Activated B cell treated with CpG ODN at 0.5 μM for 24 hours (primary cell): ENCODE measurements around the gene CCT3. TPM values are rescaled to one million over a fixed set of nuclear protein-coding genes. Genes with fewer than 3 reads are reported as not detected.

Source experiments
- ATAC-seq: fragments of 200-7000 bp; cut with Tn5 transposase; one replicate; pipeline ENCODE4 v1.10.0; 2021; ENCODE audit warnings: low read depth, mild to moderate bottlenecking, moderate library complexity
- CTCF ChIA-PET: fragments of 350-600 bp; sonication (Branson Sonifier 250); formaldehyde crosslinking; loops from one replicate; lab custom pipeline; 2021; ENCODE audit warnings: antibody characterized with exemption; lab: Charles Lee
- POLR2A ChIA-PET: fragments of 350-600 bp; sonication (Branson Sonifier 250); formaldehyde crosslinking; loops from one replicate; lab custom pipeline; 2021; ENCODE audit warnings: antibody characterized with exemption; lab: Charles Lee
- DNase-seq: peaks from one replicate; pipeline ENCODE4 v3.0.0; 2022
- H3K27ac Mint-ChIP-seq: one replicate; pipeline ENCODE4 v1.8.0; 2020; ENCODE audit warnings: mixed read lengths
- H3K27me3 Mint-ChIP-seq: one replicate; pipeline ENCODE4 v1.8.0; 2021; ENCODE audit warnings: mixed read lengths
- H3K36me3 Mint-ChIP-seq: one replicate; pipeline ENCODE4 v1.8.0; 2021; ENCODE audit warnings: low read depth, mixed read lengths
- H3K4me1 Mint-ChIP-seq: one replicate; pipeline ENCODE4 v1.8.0; 2021; ENCODE audit warnings: mixed read lengths
- H3K4me3 Mint-ChIP-seq: one replicate; pipeline ENCODE4 v1.8.0; 2020; ENCODE audit warnings: mild to moderate bottlenecking, mixed read lengths
- H3K9me3 Mint-ChIP-seq: one replicate; pipeline ENCODE4 v1.8.0; 2020; ENCODE audit warnings: mixed read lengths
- CTCF ChIP-seq: fragments of 200-600 bp; IDR thresholded peaks from one replicate; pipeline ENCODE4 v1.8.0; 2022; ENCODE audit warnings: antibody characterized with exemption, mild to moderate bottlenecking
- intact Hi-C: fragments of 100-400 bp; cut with micrococcal nuclease; formaldehyde crosslinking; loops from one replicate; pipeline ENCODE4 v1.15.1; 2024
- total RNA-seq: library from RNA; stranded (reverse); gene quantifications from 2 replicates; pipeline ENCODE4 v1.2.3, GENCODE V29; 2022

CCT3 gene
- total RNA-seq, 1 donor from 2014 or later = 260 TPM

- CTCF ChIA-PET = no interaction called here
- H3K4me3 Mint-ChIP-seq = no peak overlapping the region
Observed at GRCh38 chr1:156365754-156366153, 27.7 kb upstream of the CCT3 start.

GRCh38 chr1:156360534-156360933 is 22.4 kb upstream of the CCT3 start:
- DNase-seq (no peak), ATAC-seq (no peak)
- Mint-ChIP-seq H3K4me1 (peaks cover 4% of the 10 kb centered on the region), H3K27me3 (peaks cover 38% of the 10 kb centered on the region), H3K9me3 (no peaks in the 10 kb centered on the region), H3K4me3 (no peak overlapping the region), H3K36me3 (no peaks in the 10 kb centered on the region), H3K27ac (no peak overlapping the region)
- ChIA-PET POLR2A (no interaction called here), CTCF (no interaction called here)
- no peak for TF ChIP-seq CTCF
- intact Hi-C loops = no loop called here

More at GRCh38 chr1:156365754-156366153, 27.7 kb upstream of the CCT3 start:
- Mint-ChIP-seq H3K27me3 (peaks cover 40% of the 10 kb centered on the region), H3K9me3 (no peaks in the 10 kb centered on the region), H3K27ac (no peak overlapping the region), H3K4me1 (peaks cover 4% of the 10 kb centered on the region), H3K36me3 (no peaks in the 10 kb centered on the region)
- ATAC-seq (no peak), DNase-seq (no peak)
- intact Hi-C loops = no loop called here
- POLR2A ChIA-PET = no interaction called here
- TF ChIP-seq CTCF = no peak

GRCh38 chr1:156359973-156360372 is 21.9 kb upstream of the CCT3 start:
- TF ChIP-seq CTCF = no peak
- no peak overlapping the region for H3K4me3 Mint-ChIP-seq
- intact Hi-C loops = no loop called here
- peaks cover 4% of the 10 kb centered on the region for H3K4me1 Mint-ChIP-seq
- POLR2A ChIA-PET = no interaction called here
- no peaks in the 10 kb centered on the region for H3K9me3 Mint-ChIP-seq
- DNase-seq = no peak
- no peak overlapping the region for H3K27ac Mint-ChIP-seq
- H3K36me3 Mint-ChIP-seq = no peaks in the 10 kb centered on the region
- no peak for ATAC-seq
- CTCF ChIA-PET = interaction anchor here (2.0 to 2.1 kb wide), 2 partner anchors 15 to 86 kb away, joined by 6 to 11 read pairs; no protein-coding TSS in a partner anchor
- peaks cover 35% of the 10 kb centered on the region for H3K27me3 Mint-ChIP-seq

GRCh38 chr1:156359249-156359648 is 21.2 kb upstream of the CCT3 start:
- no peak for ATAC-seq
- intact Hi-C loops = no loop called here
- TF ChIP-seq CTCF = no peak
- ChIA-PET POLR2A (no interaction called here), CTCF (interaction anchor here (0.7 to 2.1 kb wide), 6 partner anchors 12 to 86 kb away, joined by 3 to 11 read pairs (median 4); no protein-coding TSS in a partner anchor)
- Mint-ChIP-seq H3K9me3 (no peaks in the 10 kb centered on the region), H3K27ac (no peak overlapping the region), H3K36me3 (no peaks in the 10 kb centered on the region), H3K4me1 (peaks cover 4% of the 10 kb centered on the region), H3K27me3 (peaks cover 32% of the 10 kb centered on the region), H3K4me3 (no peak overlapping the region)
- no peak for DNase-seq

GRCh38 chr1:156358641-156359040 is 20.5 kb upstream of the CCT3 start:
- intact Hi-C loops = no loop called here
- DNase-seq (no peak), ATAC-seq (no peak)
- TF ChIP-seq CTCF = no peak
- ChIA-PET POLR2A (no interaction called here), CTCF (interaction anchor here (0.7 to 2.1 kb wide), 6 partner anchors 12 to 87 kb away, joined by 3 to 11 read pairs (median 4); no protein-coding TSS in a partner anchor)
- peaks cover 4% of the 10 kb centered on the region for H3K4me1 Mint-ChIP-seq
- H3K27ac Mint-ChIP-seq = no peak overlapping the region
- H3K4me3 Mint-ChIP-seq = no peak overlapping the region
- H3K36me3 Mint-ChIP-seq = no peaks in the 10 kb centered on the region
- H3K27me3 Mint-ChIP-seq = peaks cover 30% of the 10 kb centered on the region
- H3K9me3 Mint-ChIP-seq = no peaks in the 10 kb centered on the region
